Panc1 (cell line): ENCODE results near the gene DNAH9. TPM values are rescaled to one million over a fixed set of nuclear protein-coding genes. Genes with fewer than 3 reads are reported as not detected.

Source experiments
- ATAC-seq: fragments of 200-7000 bp; cut with Tn5 transposase; 2 replicates; pipeline ENCODE4 v1.9.1; 2020; ENCODE audit warnings: mild to moderate bottlenecking, moderate library complexity
- BruUV-seq: library from RNA; stranded (reverse); fragments of 400-500 nt; replicated peaks from 2 replicates; lab custom pipeline; 2021; lab: Mats Ljungman, UMichigan
- CTCF ChIA-PET: fragments of 300-600 bp; sonication (Branson Sonifier 250); formaldehyde crosslinking; loops from one replicate; lab custom pipeline; 2022; ENCODE audit warnings: antibody characterized with exemption; lab: Charles Lee
- POLR2A ChIA-PET: fragments of 300-600 bp; sonication (Branson Sonifier 250); formaldehyde crosslinking; loops from one replicate; lab custom pipeline; 2022; ENCODE audit warnings: antibody characterized with exemption; lab: Charles Lee
- DNase-seq: peaks from one replicate; pipeline ENCODE4 v3.0.0-alpha.2; 2010; ENCODE audit warnings: low read depth, low spot score
- H3K27ac ChIP-seq: 2 replicates; pipeline ENCODE4 v1.5.1; 2011; ENCODE audit warnings: mild to moderate bottlenecking, low read length, inconsistent platforms
- H3K27me3 ChIP-seq: fragments of 200-500 bp; sonication (Bioruptor generic); 2 replicates; pipeline ENCODE4 v1.6.0; 2014; ENCODE audit warnings: low read length, inconsistent platforms; ENCODE audit not compliant: control insufficient read depth, insufficient read depth
- H3K36me3 ChIP-seq: fragments of 200-500 bp; sonication (Bioruptor generic); 2 replicates; pipeline ENCODE4 v1.5.1; 2014; ENCODE audit warnings: inconsistent platforms, mild to moderate bottlenecking, low read length, moderate library complexity; ENCODE audit not compliant: control insufficient read depth, insufficient read depth
- H3K4me1 ChIP-seq: 2 replicates; pipeline ENCODE4 v1.5.1; 2011; ENCODE audit warnings: inconsistent platforms, mild to moderate bottlenecking, low read length, moderate library complexity; ENCODE audit not compliant: control insufficient read depth, insufficient read depth
- H3K4me3 ChIP-seq, 2 experiments: 2 replicates each; pipeline ENCODE4 v1.5.1; 2011 to 2012; ENCODE audit warnings: low read depth in 2 of 2, low read length in 2 of 2, mild to moderate bottlenecking in 2 of 2, inconsistent platforms in 1 of 2, moderate library complexity in 1 of 2
- H3K9me3 ChIP-seq: fragments of 200-500 bp; sonication (Bioruptor generic); 2 replicates; pipeline ENCODE4 v1.5.1; 2014; ENCODE audit warnings: low read depth, mild to moderate bottlenecking, inconsistent platforms, low read length, moderate library complexity; ENCODE audit not compliant: control insufficient read depth, insufficient read depth
- POLR2AphosphoS5 ChIP-seq: IDR thresholded peaks from 2 replicates; pipeline ENCODE4 v1.6.1; 2012; ENCODE audit warnings: mild to moderate bottlenecking, low read depth, low read length, moderate library complexity
- SIN3A ChIP-seq: IDR thresholded peaks from 2 replicates; pipeline ENCODE4 v1.6.1; 2012; ENCODE audit warnings: low read depth, mild to moderate bottlenecking, low read length, moderate library complexity, borderline replicate concordance; ENCODE audit not compliant: insufficient read depth
- TCF7L2 ChIP-seq: IDR thresholded peaks from 2 replicates; pipeline ENCODE4 v1.6.1; 2011; ENCODE audit warnings: mild to moderate bottlenecking, low read depth, low read length, inconsistent platforms
- in situ Hi-C: cut with HindIII; loops from 2 replicates; pipeline ENCODE4 v1.10.0; 2016; ENCODE audit warnings: low sequenced_read_pairs, low pct_unique_long_range_greater_than_20kb
- intact Hi-C: fragments of 100-400 bp; cut with micrococcal nuclease; formaldehyde crosslinking; loops from one replicate; pipeline ENCODE4 v1.10.0; 2022; ENCODE audit not compliant: unreplicated experiment
- total RNA-seq: library from RNA; stranded (reverse); gene quantifications from one replicate; pipeline ENCODE4 v1.2.1, GENCODE V29; 2021; ENCODE audit not compliant: unreplicated experiment
- TF ChIP-seq, protein P1 (sequence below), 2 experiments: IDR thresholded peaks; 2 replicates each; pipeline ENCODE4 v1.6.1; 2011 to 2012; ENCODE audit warnings: low read depth in 2 of 2, control low read depth in 1 of 2, low read length in 1 of 2, mild to moderate bottlenecking in 1 of 2, moderate library complexity in 1 of 2; ENCODE audit not compliant: insufficient read depth in 1 of 2
- TF ChIP-seq, protein P2 (sequence below): fragments of 450-650 bp; IDR thresholded peaks from 2 replicates; pipeline ENCODE4 v1.5.1; 2017; ENCODE audit warnings: mild to moderate bottlenecking

Gene DNAH9
- total RNA-seq, 1 experiment from 2014 or later = not detected

GRCh38 chr17:11768981-11769380 is 170.7 kb downstream of the DNAH9 start:
- CTCF ChIA-PET = no interaction called here
- POLR2A ChIA-PET = no interaction called here
- Histone ChIP-seq H3K9me3 (no peaks in the 10 kb centered on the region), H3K36me3 (no peaks in the 10 kb centered on the region), H3K4me1 (no peaks in the 10 kb centered on the region), H3K27ac (no peak overlapping the region), H3K27me3 (peaks cover 3% of the 10 kb centered on the region; the same call in 1 of the 2 replicates), H3K4me3 (no peak overlapping the region)
- intact Hi-C loops = no loop called here
- in situ Hi-C loops = no loop called here
- DNase-seq (no peak), ATAC-seq (no peak)
- no TSS peak for BruUV-seq
- TF ChIP-seq SIN3A = no peak

DNA sequence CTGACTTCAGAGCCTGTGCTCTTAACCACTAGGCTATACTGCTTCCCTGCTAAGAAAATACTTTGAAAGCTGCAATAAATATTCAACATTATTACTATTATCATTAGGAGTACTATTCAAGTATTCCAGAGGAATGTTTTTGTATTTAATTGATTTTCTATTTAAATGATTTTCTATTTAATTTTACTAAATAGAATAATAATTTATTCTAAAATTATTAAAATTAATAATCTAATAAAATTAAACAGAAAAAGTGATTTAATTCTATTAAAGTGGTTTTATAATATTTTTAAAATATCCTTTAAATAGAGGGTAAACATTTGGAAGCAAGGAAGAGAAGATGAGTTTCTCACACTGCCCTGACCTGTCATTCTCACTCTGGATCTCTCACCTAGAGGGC is 173.8 kb downstream of the DNAH9 start:
- intact Hi-C loops (no loop called here), in situ Hi-C loops (no loop called here)
- CTCF ChIA-PET = no interaction called here
- Histone ChIP-seq H3K27me3 (no peaks in the 10 kb centered on the region; the same call in 1 of the 2 replicates), H3K36me3 (no peaks in the 10 kb centered on the region), H3K9me3 (no peaks in the 10 kb centered on the region), H3K27ac (no peak overlapping the region), H3K4me1 (no peaks in the 10 kb centered on the region), H3K4me3 (no peak overlapping the region)
- POLR2A ChIA-PET = no interaction called here
- ATAC-seq = no peak
- TF ChIP-seq POLR2AphosphoS5 (no peak), SIN3A (no peak), TCF7L2 (no peak)
- TF ChIP-seq, protein P1, sequence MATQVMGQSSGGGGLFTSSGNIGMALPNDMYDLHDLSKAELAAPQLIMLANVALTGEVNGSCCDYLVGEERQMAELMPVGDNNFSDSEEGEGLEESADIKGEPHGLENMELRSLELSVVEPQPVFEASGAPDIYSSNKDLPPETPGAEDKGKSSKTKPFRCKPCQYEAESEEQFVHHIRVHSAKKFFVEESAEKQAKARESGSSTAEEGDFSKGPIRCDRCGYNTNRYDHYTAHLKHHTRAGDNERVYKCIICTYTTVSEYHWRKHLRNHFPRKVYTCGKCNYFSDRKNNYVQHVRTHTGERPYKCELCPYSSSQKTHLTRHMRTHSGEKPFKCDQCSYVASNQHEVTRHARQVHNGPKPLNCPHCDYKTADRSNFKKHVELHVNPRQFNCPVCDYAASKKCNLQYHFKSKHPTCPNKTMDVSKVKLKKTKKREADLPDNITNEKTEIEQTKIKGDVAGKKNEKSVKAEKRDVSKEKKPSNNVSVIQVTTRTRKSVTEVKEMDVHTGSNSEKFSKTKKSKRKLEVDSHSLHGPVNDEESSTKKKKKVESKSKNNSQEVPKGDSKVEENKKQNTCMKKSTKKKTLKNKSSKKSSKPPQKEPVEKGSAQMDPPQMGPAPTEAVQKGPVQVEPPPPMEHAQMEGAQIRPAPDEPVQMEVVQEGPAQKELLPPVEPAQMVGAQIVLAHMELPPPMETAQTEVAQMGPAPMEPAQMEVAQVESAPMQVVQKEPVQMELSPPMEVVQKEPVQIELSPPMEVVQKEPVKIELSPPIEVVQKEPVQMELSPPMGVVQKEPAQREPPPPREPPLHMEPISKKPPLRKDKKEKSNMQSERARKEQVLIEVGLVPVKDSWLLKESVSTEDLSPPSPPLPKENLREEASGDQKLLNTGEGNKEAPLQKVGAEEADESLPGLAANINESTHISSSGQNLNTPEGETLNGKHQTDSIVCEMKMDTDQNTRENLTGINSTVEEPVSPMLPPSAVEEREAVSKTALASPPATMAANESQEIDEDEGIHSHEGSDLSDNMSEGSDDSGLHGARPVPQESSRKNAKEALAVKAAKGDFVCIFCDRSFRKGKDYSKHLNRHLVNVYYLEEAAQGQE (IDR thresholded peaks at IDR 0.05; ENCODE audit: insufficient read depth in 1 of 2, low read depth in 2 of 2, low read length in 1 of 2) = no peak
- TF ChIP-seq, protein P2, sequence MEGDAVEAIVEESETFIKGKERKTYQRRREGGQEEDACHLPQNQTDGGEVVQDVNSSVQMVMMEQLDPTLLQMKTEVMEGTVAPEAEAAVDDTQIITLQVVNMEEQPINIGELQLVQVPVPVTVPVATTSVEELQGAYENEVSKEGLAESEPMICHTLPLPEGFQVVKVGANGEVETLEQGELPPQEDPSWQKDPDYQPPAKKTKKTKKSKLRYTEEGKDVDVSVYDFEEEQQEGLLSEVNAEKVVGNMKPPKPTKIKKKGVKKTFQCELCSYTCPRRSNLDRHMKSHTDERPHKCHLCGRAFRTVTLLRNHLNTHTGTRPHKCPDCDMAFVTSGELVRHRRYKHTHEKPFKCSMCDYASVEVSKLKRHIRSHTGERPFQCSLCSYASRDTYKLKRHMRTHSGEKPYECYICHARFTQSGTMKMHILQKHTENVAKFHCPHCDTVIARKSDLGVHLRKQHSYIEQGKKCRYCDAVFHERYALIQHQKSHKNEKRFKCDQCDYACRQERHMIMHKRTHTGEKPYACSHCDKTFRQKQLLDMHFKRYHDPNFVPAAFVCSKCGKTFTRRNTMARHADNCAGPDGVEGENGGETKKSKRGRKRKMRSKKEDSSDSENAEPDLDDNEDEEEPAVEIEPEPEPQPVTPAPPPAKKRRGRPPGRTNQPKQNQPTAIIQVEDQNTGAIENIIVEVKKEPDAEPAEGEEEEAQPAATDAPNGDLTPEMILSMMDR = no peak
- DNase-seq = no peak
- no TSS peak for BruUV-seq

DNA sequence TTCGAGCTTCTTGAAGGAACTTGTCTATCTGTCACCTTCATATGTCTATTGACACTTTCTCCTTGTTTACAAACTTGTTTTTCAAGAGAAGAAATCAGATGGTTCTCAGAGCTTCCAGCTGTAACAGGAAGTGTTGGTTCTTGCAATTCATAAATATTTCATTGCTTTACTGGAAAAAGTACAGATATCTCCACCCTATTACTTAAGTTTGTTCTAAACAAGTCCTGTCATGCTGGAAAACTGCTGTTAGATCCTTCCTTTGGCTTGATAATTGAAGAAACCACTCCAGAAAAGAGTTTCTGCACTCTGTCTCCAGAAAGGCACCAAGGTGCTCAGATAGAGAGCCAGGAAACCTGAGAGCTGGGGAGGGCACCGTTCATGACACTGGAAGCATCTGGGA is 181.6 kb downstream of the DNAH9 start:
- Histone ChIP-seq H3K9me3 (no peaks in the 10 kb centered on the region), H3K4me3 (no peak overlapping the region), H3K36me3 (no peaks in the 10 kb centered on the region), H3K27ac (no peak overlapping the region), H3K4me1 (no peaks in the 10 kb centered on the region), H3K27me3 (no peaks in the 10 kb centered on the region)
- in situ Hi-C loops = no loop called here
- ChIA-PET POLR2A (no interaction called here), CTCF (no interaction called here)
- ATAC-seq (no peak), DNase-seq (no peak)
- BruUV-seq = no TSS peak
- TF ChIP-seq POLR2AphosphoS5 (no peak), SIN3A (no peak), TCF7L2 (no peak)
- TF ChIP-seq, protein P1 (IDR thresholded peaks at IDR 0.05; ENCODE audit: insufficient read depth in 1 of 2, low read depth in 2 of 2, low read length in 1 of 2) = no peak
- TF ChIP-seq, protein P2 = no peak
- intact Hi-C loops = no loop called here
